Stimulated activated CD4-positive, alpha-beta T cell treated with anti-CD3 and anti-CD28 coated beads, Interleukin-15, amount 100 ng/mL, for 1 hour (primary cell): Measurements from ENCODE around the gene GPR146.

ENCODE experiments used
- DNase-seq, 2 donors: peaks; one replicate each; pipeline ENCODE4 v3.0.0-alpha.2; 2020; ENCODE audit warnings: low read depth in 1 of 2, low spot score in 1 of 2

The GPR146 gene

DNA sequence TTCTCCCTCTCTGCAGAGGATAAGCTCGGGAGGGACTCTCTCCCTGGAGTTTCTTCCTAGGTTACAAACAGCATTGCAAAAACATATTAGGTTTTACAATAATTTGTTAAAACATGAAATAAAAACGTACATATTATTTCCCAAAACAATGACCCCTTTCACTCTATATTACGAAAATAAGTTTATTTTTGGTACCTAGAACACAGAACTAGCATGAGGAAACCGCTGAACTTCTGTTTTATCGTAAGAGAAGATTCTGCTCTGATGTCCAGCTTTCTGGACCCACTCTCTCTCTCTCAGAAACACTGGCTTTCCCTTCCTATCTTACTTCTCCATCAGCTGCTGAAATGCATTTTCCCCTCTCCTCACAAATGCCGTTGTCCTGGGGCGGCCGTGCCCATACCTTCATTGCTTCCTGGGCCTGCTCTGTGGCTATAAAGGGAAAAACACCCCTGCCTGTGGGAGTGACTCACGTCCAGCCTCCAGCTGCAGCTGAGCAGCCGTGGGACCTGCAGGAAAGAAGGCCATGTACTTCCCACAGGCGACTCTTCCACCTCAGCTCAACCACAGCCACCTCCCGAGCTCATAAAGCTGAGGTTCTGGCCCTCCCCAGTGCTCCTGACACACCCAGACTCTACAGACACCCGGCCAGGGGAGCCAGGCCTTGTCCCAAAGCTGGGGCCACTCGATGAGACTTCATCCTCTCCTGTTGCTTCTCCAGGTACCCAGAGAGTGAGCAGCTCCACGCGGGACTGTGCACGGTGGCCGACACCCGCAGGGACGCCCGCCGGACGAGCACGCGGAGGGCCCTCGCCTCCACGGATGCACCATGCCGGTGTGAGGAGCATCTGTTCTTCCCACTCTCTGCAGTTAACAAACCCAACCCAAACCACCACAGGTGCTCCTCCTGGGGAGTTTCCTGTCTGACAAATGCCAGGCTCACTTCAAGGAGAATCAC is 46.6 kb downstream of the GPR146 start:
- no peak for DNase-seq

DNA sequence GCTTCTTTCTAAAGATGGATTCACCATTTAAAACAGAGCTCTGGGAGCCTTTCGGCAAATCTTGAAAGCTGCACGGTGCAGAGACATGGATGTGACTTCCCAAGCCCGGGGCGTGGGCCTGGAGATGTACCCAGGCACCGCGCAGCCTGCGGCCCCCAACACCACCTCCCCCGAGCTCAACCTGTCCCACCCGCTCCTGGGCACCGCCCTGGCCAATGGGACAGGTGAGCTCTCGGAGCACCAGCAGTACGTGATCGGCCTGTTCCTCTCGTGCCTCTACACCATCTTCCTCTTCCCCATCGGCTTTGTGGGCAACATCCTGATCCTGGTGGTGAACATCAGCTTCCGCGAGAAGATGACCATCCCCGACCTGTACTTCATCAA is 47.3 kb downstream of the GPR146 start:
- no peak for DNase-seq

DNA sequence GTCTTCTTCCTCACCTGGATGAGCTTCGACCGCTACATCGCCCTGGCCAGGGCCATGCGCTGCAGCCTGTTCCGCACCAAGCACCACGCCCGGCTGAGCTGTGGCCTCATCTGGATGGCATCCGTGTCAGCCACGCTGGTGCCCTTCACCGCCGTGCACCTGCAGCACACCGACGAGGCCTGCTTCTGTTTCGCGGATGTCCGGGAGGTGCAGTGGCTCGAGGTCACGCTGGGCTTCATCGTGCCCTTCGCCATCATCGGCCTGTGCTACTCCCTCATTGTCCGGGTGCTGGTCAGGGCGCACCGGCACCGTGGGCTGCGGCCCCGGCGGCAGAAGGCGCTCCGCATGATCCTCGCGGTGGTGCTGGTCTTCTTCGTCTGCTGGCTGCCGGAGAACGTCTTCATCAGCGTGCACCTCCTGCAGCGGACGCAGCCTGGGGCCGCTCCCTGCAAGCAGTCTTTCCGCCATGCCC is 47.9 kb downstream of the GPR146 start:
- DNase-seq = no peak

DNA sequence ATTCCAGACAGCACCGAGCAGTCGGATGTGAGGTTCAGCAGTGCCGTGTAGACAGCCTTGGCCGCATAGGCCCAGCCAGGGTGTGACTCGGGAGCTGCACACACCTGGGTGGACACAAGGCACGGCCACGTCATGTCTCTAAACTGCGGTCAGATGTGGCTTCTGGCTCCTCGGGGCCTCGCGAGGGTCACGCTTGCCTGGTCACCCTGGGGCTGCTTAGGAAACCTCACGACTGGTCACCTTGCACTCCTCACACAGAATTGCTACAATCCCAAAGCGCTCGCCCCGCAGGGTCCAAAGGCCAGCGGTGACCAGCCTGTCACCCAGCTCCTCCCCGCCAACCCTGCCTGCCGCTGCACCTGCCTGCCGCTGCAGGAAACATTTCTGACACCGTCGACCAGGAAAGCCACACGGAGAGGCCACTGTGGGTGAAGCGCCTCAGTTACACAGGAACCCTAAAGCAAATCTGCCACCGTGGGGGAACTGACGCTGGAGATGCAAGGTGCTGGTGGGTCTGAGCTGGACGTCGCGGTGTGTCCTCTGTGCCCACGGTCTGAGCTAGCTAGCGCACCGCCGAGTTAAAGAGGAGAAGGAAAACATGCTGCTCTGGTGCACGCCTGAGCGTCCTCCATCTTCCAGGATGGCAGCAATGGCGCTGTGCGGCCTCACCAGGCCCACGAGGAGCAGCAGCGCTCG is 48.6 kb downstream of the GPR146 start:
- DNase-seq = no peak

DNA sequence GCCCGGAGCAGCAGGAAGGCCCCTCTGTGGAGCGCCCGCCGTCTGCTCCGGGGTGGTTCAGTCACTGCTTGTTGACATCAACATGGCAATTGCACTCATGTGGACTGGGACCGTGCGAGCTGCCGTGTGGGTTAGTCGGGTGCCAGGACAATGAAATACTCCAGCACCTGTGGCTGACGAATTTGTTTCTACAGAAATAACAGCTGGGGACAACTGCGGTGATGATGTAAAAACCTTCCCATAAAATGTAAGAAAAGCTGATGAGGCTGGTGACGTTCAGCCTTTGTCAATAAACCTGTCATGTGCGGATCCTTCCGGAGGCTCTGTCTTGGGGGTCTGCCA is 49.1 kb downstream of the GPR146 start:
- no peak for DNase-seq

DNA sequence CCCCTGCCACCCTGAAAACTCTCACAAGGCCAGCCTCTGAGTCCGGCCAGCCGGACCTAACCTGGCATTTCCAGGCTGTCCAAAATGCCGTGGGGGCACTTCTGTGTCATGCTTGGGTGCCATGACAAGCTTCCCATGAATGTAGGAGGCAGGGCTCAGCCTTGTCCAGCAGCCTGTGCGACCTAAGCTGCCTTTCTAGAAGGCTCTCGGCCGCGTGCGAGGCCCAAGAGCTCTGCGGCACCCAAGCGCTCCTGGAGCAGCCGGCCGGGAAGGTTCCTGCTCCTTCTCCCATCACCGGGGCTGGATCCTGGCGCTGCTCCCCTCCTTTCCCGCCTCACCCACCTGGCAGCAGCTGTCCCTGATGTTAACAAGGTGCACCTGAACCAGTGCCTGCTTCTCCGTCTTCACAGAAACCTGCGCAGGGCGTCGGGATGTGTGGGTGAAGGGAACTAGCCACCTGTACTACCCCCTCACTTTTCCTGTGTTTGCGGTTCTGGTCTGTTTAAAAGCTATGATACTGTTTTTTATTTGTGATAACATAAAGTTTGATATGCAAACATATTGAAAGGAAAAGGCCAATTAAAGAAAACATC is 49.7 kb downstream of the GPR146 start:
- DNase-seq = no peak

DNA sequence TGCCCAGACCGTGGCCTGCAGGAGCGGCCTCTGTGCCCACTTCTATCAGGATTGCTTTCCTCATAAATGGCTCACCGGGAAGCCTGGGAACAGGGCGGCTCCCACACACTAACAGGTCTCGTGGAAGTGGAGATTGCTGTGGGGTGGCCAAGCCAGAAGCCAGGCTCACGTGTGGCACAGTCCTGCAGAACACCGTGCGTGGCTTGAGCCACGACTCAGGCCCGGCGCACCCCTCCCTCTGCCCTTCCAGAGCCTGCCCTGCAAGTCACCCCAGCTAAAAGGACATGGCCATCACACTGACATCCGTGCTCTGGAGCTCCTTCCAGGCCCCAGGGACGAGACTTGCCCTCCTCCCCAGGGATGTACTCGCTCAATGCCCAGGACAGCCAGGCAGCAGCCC is 50.5 kb downstream of the GPR146 start:
- DNase-seq = no peak

DNA sequence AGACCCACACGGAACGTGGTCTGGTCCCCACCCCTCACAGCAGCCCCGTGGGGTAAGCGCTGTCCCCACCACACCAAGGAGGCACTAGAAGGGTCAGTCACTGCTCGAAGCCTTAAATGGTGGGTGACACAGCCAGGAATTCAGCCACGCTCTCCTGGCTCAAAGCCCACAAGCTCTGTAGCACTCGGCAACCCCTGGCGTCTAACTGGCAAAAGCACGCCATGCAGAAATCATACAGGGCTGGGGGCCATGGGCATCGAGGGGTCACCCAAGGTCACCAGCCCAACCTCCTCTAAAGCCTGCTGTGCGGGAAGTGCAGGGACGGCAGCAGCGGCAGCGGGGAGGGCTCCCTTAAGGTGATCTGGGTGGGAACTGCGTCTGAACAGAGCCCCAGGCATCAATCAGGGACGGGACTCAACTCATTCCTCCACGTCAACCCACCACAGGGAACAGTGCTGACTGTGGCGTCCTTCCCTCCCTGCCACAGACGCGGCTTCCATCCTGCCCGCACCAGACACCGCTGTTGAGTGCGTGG is 51.3 kb downstream of the GPR146 start:
- DNase-seq = no peak

DNA sequence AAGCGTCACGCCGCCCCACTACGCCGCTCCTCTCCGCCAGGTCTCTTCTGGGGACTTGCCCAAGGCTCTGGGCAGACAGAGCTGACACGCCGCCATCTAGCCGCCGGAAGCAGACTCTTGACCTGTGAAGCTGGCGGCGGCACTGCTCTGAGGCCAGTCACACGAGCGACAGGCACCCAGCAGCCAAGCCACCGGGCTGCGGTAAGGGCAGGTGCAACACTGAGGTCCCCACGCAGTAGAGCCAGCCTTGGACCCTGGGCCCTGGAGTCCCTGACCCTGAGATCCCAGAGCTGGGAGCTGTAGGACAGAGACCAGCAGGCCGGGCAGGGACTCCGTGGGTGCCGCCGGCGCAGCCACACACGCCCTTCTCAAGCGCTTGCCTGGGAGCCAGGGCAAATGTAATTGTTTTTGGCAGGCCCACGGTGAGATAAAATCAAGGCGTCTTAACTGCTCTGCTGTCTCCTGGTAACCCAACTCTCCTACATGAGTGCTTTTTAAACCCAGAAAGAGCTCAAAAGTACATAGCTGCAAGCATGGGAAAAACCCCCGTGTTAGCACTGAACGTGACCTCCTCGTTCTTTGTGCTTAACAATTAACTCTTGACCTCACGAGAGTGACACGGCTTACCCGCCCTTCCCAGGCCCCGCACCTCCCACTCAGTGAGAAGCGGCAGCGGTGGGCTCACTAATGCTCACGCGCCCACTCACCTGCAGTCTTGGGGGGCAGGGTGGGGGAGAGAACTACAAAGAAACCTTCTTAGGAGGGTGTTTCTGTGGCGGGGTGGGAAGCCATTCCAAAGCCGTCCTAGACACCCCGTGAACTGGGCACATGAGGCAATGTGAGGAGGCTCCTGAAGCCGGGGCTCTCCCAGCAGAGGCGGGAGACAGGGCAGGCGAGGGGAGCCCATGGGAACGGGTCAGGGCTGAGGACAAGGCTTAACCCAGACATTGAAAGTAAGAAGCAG is 52.1 kb downstream of the GPR146 start:
- no peak for DNase-seq

DNA sequence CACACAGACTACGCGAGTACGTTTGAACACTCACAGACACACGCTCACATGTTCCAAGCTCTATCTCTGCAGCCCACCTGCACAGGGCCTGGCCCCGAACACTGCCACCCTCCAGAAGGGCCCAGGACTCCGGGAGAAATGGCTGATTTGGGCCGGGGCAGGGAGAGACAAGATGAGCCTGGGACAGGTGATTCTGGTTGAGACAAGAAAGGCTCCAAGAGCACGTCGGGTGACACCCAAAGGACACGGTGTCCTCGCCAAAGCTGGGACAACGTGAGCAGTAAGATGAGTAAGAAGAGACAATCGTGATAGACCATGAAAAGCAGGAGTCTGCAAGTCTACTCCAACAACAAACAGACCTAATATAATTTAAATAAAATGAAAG is 52.8 kb downstream of the GPR146 start:
- no peak for DNase-seq

DNA sequence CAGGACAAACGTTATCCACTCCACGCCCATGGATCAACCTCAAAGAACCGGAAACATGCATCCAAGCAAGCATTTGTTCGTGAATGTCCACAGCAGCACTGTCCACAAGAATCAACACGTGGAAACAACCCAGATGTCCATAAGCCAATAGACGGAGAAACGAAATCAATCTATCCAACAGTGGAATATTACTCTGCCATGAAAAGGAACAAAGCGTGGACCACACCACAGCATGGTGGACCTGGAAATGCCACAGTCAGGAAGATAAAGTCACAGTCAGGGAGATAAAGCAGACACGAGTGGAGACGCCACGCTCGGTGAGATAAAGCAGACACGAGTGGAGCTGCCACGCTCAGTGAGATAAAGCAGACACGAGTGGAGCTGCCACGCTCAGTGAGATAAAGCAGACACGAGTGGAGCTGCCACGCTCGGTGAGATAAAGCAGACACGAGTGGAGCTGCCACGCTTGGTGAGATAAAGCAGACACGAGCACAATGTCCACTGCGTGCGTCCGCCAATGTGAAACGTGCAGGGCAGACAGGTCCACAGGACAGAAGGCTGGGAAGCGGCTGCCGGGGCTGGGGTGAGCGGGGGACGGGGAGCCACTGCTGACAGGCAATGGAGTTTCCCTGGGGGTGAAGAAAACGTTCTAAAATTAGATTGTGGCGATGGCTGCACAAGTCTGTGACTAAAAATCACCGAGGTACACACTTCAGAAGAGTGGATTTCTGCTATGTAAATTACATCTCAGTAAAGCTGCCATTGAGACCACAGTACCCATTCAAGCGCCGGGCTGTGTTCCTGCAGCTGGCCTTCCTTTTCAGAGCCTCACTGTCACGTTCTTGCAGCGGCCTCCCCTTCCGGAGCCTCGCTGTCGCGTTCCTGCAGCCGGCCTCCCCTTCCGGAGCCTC is 54.2 kb downstream of the GPR146 start:
- DNase-seq = no peak

DNA sequence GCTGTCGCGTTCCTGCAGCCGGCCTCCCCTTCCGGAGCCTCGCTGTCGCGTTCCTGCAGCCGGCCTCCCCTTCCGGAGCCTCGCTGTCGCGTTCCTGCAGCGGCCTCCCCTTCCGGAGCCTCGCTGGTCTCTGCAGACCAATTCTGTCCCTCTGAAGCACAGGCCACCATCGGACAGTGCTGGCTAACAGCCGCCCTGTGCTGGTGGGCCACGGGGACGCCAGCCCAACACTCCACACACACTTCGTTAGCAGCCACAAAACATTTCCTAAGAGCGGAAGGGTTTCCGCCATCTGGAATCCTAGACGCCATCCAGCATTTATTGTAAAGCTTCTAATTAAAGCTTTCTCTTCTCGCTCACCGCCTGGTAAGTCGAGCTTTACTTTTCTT is 54.8 kb downstream of the GPR146 start:
- DNase-seq = no peak

DNA sequence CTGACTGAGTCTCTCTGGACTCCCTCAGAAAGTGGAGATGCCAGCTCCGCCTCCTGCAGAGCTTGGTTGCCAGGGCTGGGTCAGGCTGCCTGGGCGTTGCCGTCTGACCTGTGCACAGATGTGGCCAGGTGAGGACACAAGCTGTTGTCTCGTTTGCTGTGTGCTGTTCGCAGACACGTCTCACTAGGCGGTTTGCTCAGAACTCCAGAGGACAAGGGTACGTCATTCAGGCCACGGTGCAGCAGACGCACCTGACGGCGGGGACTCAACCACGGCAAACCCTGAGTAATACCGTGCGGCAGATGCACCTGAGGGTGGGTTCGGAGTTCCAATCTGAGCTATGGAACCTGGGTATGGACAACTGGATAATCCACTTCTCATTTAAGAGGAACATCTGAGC is 55.3 kb downstream of the GPR146 start:
- DNase-seq = no peak

DNA sequence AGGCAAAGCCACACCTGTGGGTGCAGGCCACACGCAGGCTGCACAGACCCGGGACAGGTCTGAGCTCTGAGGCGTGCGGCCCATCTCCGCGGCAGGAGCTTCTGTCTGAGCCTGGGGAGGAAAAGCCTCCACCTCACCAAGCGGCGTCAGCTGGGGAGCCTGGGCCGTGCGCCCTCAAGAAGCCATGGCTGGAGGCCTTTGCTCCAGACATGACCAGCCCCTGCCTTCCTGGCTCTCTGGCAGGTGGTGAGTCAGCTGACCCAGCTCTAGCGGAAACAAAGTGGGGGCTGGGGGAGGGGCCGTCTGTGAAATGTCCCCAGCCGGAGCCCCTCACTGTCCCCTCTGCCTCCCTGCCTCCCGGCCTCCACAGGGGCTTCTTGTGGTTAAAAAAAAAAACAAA is 56.0 kb downstream of the GPR146 start:
- no peak for DNase-seq

DNA sequence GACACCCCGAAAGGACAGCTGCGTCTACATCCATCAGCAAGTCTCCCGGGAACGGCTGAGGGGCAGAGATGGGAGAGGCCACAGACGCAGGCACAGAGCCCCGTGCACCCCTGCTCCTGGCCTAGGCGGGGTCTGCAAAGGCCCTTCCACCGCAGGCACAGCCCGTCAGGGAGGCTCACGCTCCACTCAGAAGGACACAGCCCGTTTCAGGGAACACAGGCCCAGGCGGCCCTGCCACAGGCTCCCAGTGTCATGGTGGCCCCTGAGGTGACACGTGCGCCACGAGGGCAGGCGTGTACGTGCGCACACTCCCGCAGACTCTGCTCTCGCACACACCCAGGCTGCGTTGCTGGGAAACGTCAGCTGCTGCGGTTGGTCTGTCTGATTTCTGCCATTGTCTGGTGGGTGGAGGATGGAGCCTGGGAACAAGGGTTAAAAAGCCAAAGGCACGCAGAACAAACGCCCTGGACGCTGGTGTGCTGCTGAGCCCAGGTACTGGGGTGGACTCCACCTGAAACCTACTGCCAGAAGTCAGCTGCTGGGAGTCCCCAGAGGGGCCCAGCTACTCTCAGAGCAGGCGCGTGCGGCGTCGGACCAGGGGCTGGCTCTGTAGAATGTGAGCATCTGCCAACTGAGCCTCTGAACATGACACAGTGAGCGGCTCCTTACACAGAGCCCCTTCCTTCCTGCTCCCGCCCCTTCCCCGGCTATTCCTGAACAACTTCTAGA is 56.7 kb downstream of the GPR146 start:
- no peak for DNase-seq

DNA sequence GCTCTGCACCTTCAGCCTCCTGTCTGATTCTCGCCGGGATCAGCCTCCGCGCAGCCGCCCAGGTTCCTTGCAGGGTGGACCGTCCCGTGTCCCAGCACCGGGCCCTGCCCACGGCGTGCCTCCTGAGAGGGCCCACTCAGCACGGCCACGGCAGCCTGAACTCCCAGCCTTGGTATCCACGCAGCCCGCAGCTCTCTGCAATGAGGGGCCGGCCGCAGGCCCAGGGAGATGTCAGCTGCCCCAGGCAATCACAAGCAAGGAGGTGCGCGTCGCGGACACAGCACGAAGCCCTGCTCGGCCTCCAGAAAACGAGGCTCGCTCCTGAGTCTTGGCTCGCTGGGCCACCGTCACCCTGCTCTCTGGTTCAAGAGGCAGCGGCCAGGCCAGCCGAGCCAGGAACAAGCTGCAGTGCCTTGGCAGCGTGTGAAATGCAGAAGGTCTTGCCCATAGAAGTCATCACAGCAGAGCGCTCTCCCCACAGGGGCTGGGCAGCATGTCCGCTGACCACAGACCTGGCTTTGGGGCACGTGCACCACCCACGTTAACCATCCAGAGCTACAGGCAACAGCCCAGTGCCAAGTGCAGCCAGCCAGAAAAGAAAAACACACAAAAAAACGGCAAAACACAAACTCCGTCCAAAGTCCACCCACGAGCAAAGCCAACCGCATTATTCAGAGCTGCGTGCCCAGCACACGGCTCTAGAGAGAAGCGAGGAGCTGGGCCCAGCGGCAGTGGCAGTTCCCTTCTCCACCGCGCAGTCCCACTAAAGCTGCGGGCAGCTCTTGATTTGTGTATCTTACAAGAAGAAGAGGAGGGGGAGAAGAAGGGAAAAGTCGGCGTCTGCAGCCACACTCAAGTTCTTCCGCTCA is 57.5 kb downstream of the GPR146 start:
- DNase-seq = no peak

DNA sequence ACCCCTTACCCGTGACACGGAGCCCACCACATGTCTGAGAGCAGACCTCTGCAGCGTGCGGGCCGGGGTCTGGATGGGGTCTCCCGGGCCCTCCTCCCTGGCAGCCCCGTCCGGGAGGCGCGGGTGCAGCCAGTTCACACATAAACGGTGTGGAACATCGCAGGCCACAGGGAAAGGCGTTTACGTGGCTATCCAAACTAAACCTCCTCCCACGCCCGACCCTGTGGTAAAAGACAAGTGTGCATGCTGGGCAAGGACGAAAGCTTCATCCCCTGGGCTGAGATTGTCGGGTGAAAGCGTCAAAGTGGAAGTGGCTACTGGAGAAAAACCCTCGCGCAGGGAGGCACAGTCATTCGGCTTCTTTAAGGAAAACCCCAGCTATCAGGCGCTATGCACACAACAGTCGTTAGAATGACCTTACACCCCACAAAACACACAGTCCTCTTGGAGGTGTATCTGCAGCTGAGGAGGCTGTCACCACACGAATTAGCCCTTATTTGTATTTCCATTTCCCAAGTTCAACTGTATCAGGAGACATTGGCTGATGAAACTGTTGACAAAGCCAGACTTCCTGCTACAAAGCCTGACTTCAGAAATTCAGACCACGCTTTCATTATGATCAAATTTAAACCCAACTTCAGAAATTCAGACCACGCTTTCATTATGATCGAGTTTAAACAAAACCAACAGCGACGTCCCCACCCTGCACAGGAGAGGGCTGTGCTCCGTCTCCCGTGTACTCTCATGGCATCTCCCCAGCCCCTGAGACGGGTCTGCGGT is 58.9 kb downstream of the GPR146 start:
- no peak for DNase-seq
